Measurements from ENCODE around the gene FERMT1. TPM values are rescaled to one million over a fixed set of nuclear protein-coding genes. Genes with fewer than 3 reads are reported as not detected.

The FERMT1 gene
- polyA plus RNA-seq, 3 donors: not detected

DNA sequence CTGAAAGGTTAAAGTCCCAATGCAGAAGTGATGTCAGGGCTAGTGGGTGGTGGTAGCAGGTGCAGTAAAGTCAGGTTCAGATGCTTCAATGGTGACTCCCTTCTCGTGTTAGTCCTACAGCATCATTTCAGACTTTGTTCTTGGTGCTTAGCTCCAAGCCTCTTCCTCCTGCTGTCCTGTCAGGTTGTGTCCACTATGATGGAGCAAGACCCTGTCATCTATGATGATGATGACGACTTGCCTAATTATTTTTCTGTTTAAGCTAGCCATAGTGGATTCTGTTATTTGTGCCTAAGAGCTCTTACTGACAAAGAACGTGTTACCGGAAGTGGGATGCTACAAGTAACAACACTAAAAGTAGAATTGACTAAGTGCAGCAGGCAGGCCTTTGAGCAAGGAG lies 5.0 kb upstream of the FERMT1 start:
- no peak overlapping the region for H3K9ac ChIP-seq (ENCODE audit: insufficient read depth, low read length, poor library complexity, severe bottlenecking)
- H3K4me1 ChIP-seq (ENCODE audit: control insufficient read depth in 1 of 2, insufficient read depth in 2 of 2, low read length in 2 of 2): peaks cover 4 to 7% of the 10 kb centered on the region in 2 donors
- no peak overlapping the region for H3K4me3 Mint-ChIP-seq
- no peaks in the 10 kb centered on the region for H3K9me3 ChIP-seq (replicated peaks in 1 of 2; ENCODE audit: control insufficient read depth in 1 of 2, insufficient read depth in 1 of 2, low read length in 2 of 2)
- no peak overlapping the region for H3K27ac Mint-ChIP-seq
- no peak overlapping the region for H2AFZ ChIP-seq (ENCODE audit: insufficient read depth, low read depth, low read length, poor library complexity, severe bottlenecking)
- no peak overlapping the region for H3K27ac ChIP-seq (ENCODE audit: low read depth in 1 of 2, low read length in 2 of 2)
- TF ChIP-seq, protein P1, sequence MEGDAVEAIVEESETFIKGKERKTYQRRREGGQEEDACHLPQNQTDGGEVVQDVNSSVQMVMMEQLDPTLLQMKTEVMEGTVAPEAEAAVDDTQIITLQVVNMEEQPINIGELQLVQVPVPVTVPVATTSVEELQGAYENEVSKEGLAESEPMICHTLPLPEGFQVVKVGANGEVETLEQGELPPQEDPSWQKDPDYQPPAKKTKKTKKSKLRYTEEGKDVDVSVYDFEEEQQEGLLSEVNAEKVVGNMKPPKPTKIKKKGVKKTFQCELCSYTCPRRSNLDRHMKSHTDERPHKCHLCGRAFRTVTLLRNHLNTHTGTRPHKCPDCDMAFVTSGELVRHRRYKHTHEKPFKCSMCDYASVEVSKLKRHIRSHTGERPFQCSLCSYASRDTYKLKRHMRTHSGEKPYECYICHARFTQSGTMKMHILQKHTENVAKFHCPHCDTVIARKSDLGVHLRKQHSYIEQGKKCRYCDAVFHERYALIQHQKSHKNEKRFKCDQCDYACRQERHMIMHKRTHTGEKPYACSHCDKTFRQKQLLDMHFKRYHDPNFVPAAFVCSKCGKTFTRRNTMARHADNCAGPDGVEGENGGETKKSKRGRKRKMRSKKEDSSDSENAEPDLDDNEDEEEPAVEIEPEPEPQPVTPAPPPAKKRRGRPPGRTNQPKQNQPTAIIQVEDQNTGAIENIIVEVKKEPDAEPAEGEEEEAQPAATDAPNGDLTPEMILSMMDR (IDR thresholded peaks at IDR 0.05): no peak
- peaks cover 3 to 14% of the 10 kb centered on the region in 2 donors for H3K27me3 ChIP-seq (ENCODE audit: control insufficient read depth in 2 of 2, insufficient read depth in 2 of 2, low read length in 2 of 2)
- no peaks in the 10 kb centered on the region for H4K20me1 ChIP-seq (ENCODE audit: insufficient read depth, low read length)
- peaks cover 0 to 4% (median 0%) of the 10 kb centered on the region in 7 donors for H3K9me3 Mint-ChIP-seq
- H3K4me1 Mint-ChIP-seq: peaks cover 7% of the 10 kb centered on the region
- no peaks in the 10 kb centered on the region for H3K79me2 ChIP-seq (ENCODE audit: insufficient read depth, low read length)
- WGBS (ENCODE audit: insufficient coverage): 100% methylated on average over 1 of the region's 4 CpGs
- no peak for DNase-seq
- H3K4me2 ChIP-seq (replicated peaks; ENCODE audit: extremely low read depth, low read length, poor library complexity, severe bottlenecking): no peak overlapping the region
- H3K36me3 Mint-ChIP-seq: no peaks in the 10 kb centered on the region
- intact Hi-C loops (cut with micrococcal nuclease): no loop called here
- H3K27me3 Mint-ChIP-seq (ENCODE audit: low read depth in 3 of 3): peaks cover 18 to 30% (median 21%) of the 10 kb centered on the region in 3 donors
- no peaks in the 10 kb centered on the region for H3K36me3 ChIP-seq (replicated peaks in 1 of 2; ENCODE audit: control insufficient read depth in 1 of 2, insufficient read depth in 2 of 2, low read length in 2 of 2)
- H3K4me3 ChIP-seq (replicated peaks in 1 of 3; ENCODE audit: low read depth in 2 of 3, low read length in 3 of 3): no peak overlapping the region

- Histone ChIP-seq H3K9ac (ENCODE audit: insufficient read depth, low read length, poor library complexity, severe bottlenecking) (no peak overlapping the region), H3K9me3 (replicated peaks in 1 of 2; ENCODE audit: control insufficient read depth in 1 of 2, insufficient read depth in 1 of 2, low read length in 2 of 2) (no peaks in the 10 kb centered on the region), H3K4me3 (replicated peaks in 1 of 3; ENCODE audit: low read depth in 2 of 3, low read length in 3 of 3) (no peak overlapping the region), H4K20me1 (ENCODE audit: insufficient read depth, low read length) (no peaks in the 10 kb centered on the region), H2AFZ (ENCODE audit: insufficient read depth, low read depth, low read length, poor library complexity, severe bottlenecking) (no peak overlapping the region), H3K4me2 (replicated peaks; ENCODE audit: extremely low read depth, low read length, poor library complexity, severe bottlenecking) (no peak overlapping the region), H3K36me3 (replicated peaks in 1 of 2; ENCODE audit: control insufficient read depth in 1 of 2, insufficient read depth in 2 of 2, low read length in 2 of 2) (no peaks in the 10 kb centered on the region), H3K79me2 (ENCODE audit: insufficient read depth, low read length) (no peaks in the 10 kb centered on the region), H3K4me1 (ENCODE audit: control insufficient read depth in 1 of 2, insufficient read depth in 2 of 2, low read length in 2 of 2) (peaks cover 11 to 16% of the 10 kb centered on the region in 2 donors), H3K27me3 (ENCODE audit: control insufficient read depth in 2 of 2, insufficient read depth in 2 of 2, low read length in 2 of 2) (peaks cover 11 to 23% of the 10 kb centered on the region in 2 donors), H3K27ac (ENCODE audit: low read depth in 1 of 2, low read length in 2 of 2) (no peak overlapping the region)
- DNase-seq: no peak
- peaks cover 26 to 36% (median 30%) of the 10 kb centered on the region in 3 donors for H3K27me3 Mint-ChIP-seq (ENCODE audit: low read depth in 3 of 3)
- WGBS (ENCODE audit: insufficient coverage): no CpG with 5 or more reads among the region's 2 CpGs
- TF ChIP-seq, protein P1 (IDR thresholded peaks at IDR 0.05): no peak
- no peak overlapping the region for H3K4me3 Mint-ChIP-seq
- H3K4me1 Mint-ChIP-seq: peaks cover 14% of the 10 kb centered on the region
- no peaks in the 10 kb centered on the region for H3K36me3 Mint-ChIP-seq
- intact Hi-C loops (cut with micrococcal nuclease): no loop called here
- peaks cover 0 to 7% (median 2%) of the 10 kb centered on the region in 7 donors for H3K9me3 Mint-ChIP-seq
- H3K27ac Mint-ChIP-seq: no peak overlapping the region
Observed at GRCh38 chr20:6126846-6127245, 4.0 kb upstream of the FERMT1 start.
